NCI-H526 (cell line): ENCODE measurements around the gene TGFBI.
A peak's percentile ranks its signal among the peaks of the same experiment; 100 is the strongest.

Experiments used
- DNase-seq, 2 experiments: peaks; one replicate each; lab custom pipeline; 2025; lab: John Stamatoyannopoulos, UW

Gene TGFBI

DNA sequence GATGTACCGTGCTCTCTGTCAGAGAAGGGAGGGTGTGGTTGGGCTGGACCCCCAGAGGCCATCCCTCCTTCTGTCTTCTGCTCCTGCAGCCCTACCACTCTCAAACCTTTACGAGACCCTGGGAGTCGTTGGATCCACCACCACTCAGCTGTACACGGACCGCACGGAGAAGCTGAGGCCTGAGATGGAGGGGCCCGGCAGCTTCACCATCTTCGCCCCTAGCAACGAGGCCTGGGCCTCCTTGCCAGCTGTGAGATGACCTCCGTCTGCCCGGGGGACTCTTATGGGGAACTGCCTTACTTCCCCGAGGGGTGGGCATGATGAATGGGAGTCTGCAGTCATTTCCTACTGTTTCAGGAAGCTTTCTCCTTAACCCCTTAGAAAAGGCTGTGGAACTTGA lies 17.5 kb downstream of the TGFBI start:
- no peak for DNase-seq

DNA sequence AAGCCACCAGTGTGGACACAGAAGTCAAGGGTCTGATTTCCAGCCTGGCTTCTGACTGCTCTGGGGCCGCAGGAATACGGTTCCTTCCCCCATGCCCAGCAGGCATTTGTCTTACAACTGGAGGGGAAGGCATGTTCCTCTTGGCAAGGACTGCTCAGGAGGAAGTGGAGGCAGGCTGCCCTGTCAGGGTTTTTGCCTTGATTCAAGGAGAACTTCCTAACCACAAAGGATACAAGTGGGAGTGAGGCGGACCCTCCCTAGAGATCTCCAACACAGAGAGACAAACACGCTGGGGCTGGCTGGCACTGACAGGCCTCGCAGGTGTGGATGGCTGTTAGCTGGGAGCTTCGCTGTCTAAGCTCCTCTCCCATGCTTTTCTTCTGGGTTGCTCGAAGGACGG lies 19.1 kb downstream of the TGFBI start:
- DNase-seq, result no peak

GRCh38 chr5:136048966-136049365 lies 20.2 kb downstream of the TGFBI start:
- DNase-seq, result no peak

DNA sequence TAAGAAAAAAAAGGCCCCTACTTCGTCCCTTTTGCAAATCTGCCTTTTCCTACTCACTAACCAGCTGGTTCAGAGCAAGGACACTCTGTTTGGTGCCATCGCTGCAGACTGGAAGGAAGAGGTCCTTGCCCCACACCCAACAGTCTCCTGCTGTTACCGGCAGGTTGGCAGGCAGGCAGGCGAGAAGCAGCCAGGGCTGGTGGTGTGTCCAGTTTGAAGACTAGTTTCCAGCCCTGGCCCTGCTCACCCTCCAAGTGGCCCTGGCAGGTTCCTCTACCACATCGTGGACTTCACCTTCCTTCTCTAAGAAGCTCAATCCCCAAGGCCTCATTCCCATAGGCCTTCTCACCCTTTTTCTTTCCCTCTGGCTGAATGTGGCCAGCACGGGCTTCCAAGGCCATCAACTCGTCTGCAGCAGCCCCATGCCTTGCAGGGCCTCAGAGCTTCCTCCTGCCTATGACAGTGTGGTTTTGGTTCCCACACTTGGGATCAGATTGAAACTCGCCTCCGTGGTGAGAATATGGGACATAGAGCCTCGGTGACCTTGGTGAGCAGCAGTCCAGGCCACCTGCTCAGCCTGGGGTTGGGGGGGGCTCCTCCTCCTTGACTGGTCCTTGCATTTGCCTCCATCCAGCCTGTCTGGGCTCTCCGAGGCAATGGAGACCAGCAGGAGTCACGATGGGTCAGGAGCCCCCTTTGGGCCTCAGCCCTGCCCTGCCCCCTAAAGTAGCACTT lies 22.9 kb downstream of the TGFBI start:
- no peak for DNase-seq

DNA sequence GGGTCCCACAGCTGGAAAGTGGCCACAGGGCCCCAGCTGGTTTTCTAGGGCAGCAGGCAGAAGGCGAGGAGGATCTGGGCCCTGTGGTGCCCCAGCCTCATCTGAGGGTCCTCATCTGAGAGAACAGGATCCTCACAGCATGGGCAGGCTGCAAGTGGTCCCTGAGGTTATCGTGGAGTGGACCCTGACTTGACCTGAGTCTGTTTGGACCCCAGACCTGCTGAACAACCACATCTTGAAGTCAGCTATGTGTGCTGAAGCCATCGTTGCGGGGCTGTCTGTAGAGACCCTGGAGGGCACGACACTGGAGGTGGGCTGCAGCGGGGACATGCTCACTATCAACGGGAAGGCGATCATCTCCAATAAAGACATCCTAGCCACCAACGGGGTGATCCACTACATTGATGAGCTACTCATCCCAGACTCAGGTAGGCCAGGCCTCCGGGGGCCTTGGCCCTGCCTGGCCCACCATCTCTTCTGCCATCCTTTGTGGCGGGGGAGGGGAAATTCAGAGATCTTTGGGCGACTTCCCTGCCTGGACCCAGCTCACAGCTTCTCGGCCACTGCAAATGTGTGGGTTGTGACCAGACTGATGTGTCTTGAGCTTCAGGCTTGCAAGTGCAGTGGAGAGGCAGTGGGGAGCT lies 24.0 kb downstream of the TGFBI start:
- DNase-seq, result no peak

GRCh38 chr5:136053336-136054141 lies 24.8 kb downstream of the TGFBI start:
- no peak for DNase-seq

- no peak for DNase-seq
Observed at GRCh38 chr5:136054142-136055019, 25.6 kb downstream of the TGFBI start.

GRCh38 chr5:136055612-136056309 lies 27.0 kb downstream of the TGFBI start:
- no peak for DNase-seq

DNA sequence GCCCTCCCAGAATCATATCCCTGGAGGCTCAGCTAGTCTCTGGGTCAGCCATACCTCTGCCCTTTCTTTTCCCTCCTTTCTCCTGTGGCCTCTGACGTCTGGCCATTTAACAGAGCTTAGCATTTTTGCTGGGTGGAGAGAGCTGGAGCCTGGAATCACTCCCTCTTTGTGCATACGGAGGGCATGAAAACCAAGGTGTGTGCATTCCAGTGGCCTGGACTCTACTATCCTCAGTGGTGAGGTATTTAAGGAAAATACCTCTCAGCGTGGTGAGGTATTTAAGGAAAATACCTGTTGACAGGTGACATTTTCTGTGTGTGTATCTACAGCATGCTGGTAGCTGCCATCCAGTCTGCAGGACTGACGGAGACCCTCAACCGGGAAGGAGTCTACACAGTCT lies 27.5 kb downstream of the TGFBI start:
- DNase-seq, result no peak

- no peak for DNase-seq
Observed at GRCh38 chr5:136056771-136057335, 28.1 kb downstream of the TGFBI start.

DNA sequence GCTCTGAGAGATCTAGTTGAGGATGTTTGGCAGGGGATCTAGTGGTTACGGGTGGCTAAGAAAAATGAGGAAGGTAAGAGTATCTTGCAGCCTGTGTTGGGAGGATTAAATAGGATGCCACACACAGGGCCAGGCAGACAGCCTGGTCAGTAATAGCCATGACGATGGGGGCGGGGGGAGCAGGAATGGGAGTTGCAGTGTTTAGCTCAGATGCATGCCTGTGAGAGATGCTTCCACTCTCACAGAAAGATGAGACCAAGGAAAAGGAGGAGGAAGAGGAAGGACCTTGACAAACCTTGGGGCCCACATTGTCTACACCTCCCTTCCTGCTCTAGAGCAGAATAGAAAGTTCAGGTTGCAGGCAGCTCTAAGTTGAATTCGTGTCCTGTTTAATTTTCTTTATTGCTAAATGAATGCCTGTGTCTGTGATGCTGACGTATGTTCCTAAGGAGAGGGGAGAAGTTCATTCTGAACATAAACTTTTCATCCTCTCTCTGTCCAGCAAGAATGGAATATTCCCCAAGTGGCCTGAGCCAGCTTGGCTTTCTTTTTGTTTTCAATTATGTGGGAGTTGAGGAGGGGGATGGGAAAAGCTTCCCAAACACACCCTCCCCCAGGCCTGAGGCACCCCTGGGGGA lies 28.7 kb downstream of the TGFBI start:
- no peak for DNase-seq

DNA sequence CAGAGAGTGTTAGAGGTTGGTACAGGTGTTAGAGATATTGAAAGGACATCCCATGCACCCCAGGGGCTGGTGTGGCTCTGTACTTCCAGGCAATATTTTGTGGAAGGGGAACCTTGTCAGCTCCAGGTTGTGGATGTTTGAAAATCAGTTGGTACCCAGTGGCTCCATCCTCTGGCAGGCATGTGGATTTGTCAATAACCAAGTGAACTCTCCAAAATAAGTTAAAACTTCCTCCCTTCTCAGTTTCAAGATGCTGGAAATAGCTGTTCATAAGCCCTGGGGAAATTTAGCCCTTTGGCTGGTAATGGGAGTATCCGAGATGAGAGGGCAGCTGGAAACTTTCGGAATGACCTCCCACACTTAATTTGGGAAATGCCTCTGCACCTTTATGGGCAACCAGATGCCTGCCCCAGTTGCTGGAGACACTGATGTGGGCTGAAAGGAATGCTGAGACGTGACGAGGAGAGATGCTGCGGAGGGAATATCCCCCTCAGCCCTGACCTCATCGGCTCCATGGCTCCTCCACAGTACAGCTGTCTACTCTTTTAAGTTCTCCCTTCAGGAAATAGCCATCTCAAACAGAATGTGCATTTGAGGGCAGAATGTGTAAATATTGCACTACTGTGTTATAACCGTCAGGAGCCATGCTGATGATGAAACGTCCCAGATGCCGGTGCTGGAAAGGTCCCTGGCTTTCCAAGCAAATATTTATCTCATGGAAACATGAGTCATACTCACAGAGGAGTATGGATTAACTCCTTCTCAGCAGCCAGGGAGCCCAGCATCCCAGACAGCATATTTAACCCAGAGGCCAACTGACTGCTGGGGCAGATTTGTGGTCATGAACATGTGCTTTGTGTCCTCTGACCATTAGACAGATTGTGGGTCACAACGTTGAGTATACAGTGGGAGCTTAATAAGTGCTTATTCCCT lies 29.5 kb downstream of the TGFBI start:
- no peak for DNase-seq

DNA sequence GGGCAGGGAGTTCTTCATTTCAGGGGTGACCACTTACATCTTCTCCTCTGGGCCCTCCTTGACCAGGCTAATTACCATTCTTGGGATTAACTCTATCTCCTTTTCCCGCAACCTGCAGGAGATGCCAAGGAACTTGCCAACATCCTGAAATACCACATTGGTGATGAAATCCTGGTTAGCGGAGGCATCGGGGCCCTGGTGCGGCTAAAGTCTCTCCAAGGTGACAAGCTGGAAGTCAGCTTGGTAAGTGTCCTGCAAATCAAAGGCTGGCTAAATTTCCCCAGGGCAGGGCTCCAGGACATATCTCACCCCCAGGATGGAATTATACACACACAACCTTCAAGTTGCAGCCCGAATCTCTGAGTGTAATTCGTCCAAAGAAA lies 30.2 kb downstream of the TGFBI start:
- DNase-seq, result no peak

DNA sequence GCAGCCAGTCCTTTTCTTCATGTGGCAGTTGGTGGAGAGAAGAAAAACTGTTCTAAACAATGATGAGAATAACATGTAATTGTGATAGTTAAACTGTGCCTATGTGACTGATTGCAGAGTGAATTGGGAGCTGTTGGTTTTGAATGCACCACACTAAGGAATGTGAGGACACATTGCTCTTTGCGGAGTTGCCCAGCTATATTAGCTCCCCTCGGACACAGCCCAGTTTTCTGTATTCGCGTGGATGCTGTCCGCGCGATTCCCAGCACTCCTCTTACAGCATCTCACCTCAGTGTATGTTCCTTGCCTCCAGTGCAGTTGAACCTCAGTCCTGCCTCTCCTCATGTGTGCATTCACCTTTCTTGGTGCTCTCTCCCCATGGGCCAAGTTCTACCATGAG lies 32.2 kb downstream of the TGFBI start:
- DNase-seq, result no peak

- no peak for DNase-seq
Observed at GRCh38 chr5:136061630-136062365, 33.0 kb downstream of the TGFBI start.

- DNase-seq, result peak; percentile 40 to 65
Observed at GRCh38 chr5:136062366-136063274, 33.8 kb downstream of the TGFBI start.

DNA sequence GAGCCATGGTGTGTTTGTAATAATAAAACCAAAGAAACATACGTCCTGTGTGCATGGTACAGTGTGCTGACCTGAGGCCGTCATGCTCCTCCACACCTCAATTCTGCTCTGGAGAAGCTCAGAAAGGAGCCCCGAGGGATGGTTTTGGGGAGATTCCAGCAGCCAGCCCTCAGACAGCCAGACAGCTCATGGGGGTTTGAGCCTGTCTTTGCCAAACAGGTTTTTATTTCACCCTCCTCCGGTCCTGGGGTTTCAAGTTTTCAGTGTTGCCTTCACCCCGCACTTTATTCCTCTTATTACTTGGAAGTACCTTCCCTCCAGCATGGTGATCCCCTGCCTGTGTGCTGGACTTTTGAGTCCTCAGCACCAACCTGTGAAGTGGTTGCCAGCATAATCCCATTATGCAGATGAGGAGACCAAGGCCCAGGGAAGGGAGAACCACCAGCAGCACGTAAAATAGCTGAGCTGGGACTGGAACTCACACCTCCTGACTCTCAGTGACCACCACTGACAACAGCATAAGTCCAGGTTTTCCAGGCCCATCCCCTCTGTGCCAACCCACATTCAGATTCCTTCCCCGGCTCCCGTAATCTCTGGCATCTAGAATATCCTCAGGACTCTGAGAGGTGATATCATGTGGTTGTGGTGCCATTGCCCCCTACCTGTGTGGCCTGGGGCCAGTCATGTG lies 35.1 kb downstream of the TGFBI start:
- DNase-seq, result no peak
